A549 treated with DMSO at 1 μM for 4 hours (cell line): Measurements from ENCODE around the gene MGARP. TPM values are rescaled to one million over a fixed set of nuclear protein-coding genes. Genes with fewer than 3 reads are reported as not detected.

Source experiments
- total RNA-seq: library from RNA; stranded (reverse); fragments of 200-300 nt; extraction: Qiagen RNA extraction; gene quantifications from 5 replicates; pipeline ENCODE4 v1.2.3, GENCODE V29; 2022; ENCODE audit warnings: low read depth

Gene MGARP
- total RNA-seq = 0.47 to 0.85 TPM (median 0.82 TPM) in 5 replicates

DNA sequence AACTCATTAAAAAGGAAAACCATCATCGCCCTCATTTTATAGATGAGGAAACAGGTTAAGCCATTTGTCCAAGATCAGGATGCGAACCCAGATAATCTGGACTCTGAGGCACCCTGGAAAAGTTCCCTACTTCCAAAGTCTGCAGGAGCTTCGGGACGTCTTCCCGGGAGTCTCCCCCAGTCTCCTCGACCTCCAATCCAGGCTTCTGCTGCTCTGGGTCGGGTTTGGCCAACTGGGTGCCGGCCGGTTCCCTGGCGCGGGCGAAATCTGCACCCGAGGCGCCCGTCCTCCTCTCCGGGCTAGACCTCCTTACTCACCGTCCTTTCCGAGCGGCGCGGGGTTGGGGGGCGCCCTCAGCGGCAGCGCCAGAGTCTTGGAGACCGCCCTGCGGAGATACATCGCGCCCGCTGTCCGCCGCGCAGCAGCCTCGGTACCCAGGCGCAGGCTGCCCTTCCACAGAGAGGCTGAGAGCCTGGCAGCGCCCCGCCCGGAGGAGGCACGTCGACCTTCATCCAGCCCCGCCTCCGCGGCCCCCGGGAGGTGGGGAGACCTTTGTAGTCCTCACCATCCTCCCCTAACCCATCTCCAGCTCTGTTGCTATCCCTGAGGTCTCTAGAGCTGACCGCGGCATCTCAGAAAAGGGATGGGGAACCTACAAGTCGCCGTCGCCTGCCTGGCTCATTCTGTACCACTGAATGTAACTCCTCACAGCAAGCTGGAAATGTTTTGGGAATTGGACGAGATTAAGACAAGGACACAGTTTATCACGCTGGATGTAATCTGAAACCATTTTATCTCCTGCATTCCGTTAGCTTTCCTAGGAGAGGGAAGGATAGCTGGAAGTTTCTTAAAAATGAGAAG lies at the start of gene MGARP:
TSS of gene MGARP (minus strand) at position 466 of the 861 bp plus-strand sequence. CDS start at position 399, 67 bp downstream.

DNA sequence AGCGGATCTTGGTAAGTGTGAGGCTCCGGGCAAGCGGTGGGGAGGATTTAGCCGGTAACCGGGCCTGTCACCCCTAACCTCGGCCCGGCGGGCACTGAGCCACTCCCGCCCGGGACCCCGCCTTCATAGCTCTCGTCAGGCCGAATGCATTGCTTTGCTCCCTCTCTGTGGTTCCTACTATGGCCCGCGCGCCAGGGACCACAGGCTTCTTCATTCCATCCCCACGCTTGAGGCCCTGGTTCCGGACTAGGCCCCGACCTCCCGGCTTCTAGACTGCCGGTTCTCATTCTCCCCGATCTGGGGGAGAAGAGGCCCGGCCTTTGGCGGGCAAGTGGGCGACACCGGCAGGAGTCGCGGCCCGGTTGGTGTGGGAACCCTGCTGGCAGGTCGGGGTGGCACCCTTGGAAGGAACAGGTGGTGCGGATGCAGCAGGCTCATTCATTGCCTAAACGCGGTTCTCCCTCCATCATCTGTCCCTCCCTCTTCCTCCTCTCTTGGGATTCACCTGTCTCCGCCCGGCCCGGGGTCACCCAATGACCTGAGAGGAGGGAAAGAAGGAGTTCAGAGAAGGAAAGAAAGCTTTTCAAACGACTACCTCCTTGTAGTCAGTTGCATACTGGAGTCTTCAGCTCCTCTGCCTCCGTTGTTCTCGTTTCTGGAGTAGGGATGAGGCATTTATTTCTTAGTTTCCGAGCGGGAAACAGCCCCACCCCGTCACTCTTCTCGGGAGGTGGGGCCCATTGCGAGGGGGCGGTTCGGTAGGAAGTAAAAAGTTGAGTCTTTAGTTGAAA lies 22.0 kb upstream of the MGARP start, which contains the start of gene NDUFC1:
TSS of gene NDUFC1 (minus strand) at position 657 of the 791 bp plus-strand sequence. CDS start 6,679 bp downstream, outside the sequence.

DNA sequence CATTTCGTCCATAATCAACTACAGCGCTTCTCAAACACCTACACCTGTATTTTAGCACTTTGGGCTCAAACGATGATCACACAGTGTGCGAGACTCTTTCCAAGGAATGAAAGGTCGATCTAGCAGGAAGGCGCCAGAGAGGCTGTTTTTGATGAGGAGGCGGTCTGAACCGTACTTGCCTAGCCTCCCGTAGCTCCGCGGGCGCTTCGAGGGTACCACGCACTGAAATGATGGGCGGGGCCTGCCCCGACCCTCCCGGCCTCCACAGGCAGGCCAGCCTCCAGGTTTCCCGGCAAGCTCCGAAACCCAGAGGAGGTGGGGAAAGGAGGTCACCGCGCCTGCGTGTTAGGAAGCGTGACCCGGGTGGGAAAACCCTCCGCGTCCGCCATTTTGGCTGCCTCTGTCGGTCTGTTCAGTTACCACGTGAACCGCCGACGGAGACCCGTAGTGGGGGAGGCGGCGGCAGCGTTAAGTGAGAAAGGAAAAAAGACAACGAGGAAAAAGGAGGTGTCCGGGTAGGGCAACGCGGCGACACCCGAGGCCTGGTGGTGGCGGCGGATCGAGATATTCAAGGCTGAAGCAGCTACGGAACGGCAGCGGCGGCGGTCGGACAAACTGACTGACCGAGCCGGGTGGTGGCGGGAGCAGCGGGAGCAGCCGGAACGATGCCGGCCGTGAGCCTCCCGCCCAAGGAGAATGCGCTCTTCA lies 21.2 kb upstream of the MGARP start, which contains the start of gene NAA15:
TSS of gene NAA15 (plus strand) at position 393 of the 708 bp plus-strand sequence. CDS start at position 666, 273 bp downstream.

Other genes starting within 250 kb of the MGARP start
- 12.5 to 16.6 TPM (median 15.1 TPM) in 5 replicates for gene ELF2, start 103.0 kb downstream of the MGARP start, total RNA-seq
- gene NAA15, start 21.3 kb upstream of the MGARP start, total RNA-seq = 26.1 to 38.4 TPM (median 32.1 TPM) in 5 replicates
- 70.3 to 78.8 TPM (median 73.3 TPM) in 5 replicates for gene NDUFC1, start 22.3 kb upstream of the MGARP start, total RNA-seq
- gene RAB33B, start 173.9 kb upstream of the MGARP start, total RNA-seq = 2.2 to 3.2 TPM (median 2.6 TPM) in 5 replicates